Hindlimb muscle (tissue), 1 donor: ENCODE measurements around the gene UCKL1. TPM values are rescaled to one million over a fixed set of nuclear protein-coding genes. Genes with fewer than 3 reads are reported as not detected.

Experiments used
- polyA plus RNA-seq: library from polyadenylated mRNA; unstranded; fragments of 120-200 nt; gene quantifications from one replicate; pipeline ENCODE4 v1.2.1, GENCODE V29; 2013; ENCODE audit not compliant: insufficient read length

The UCKL1 gene
- polyA plus RNA-seq, 1 donor = 54.9 TPM

Other genes with a start within 250 kb of the UCKL1 start
- gene ARFRP1, start 248.4 kb downstream of the UCKL1 start, polyA plus RNA-seq = 31.7 TPM
- gene ZGPAT, start 248.4 kb downstream of the UCKL1 start, polyA plus RNA-seq = 17.1 TPM
- 6.2 TPM for gene LIME1, start 219.8 kb downstream of the UCKL1 start, polyA plus RNA-seq
- gene SLC2A4RG, start 216.6 kb downstream of the UCKL1 start, polyA plus RNA-seq = 189 TPM
- gene ZBTB46, start 125.2 kb downstream of the UCKL1 start, polyA plus RNA-seq = 24.7 TPM
- gene ABHD16B, start 94.9 kb downstream of the UCKL1 start, polyA plus RNA-seq = not detected
- gene TPD52L2, start 91.1 kb downstream of the UCKL1 start, polyA plus RNA-seq = 87.2 TPM
- gene DNAJC5, start 61.3 kb downstream of the UCKL1 start, polyA plus RNA-seq = 33.3 TPM
- 29.8 TPM for gene ZNF512B, start 13.5 kb upstream of the UCKL1 start, polyA plus RNA-seq
- 4.4 TPM for gene SAMD10, start 23.2 kb upstream of the UCKL1 start, polyA plus RNA-seq
- 63.6 TPM for gene PRPF6, start 24.7 kb upstream of the UCKL1 start, polyA plus RNA-seq
- 1.0 TPM for gene C20orf204, start 79.8 kb upstream of the UCKL1 start, polyA plus RNA-seq
- gene SOX18, start 93.2 kb upstream of the UCKL1 start, polyA plus RNA-seq = 19.6 TPM
- 49.9 TPM for gene TCEA2, start 106.8 kb upstream of the UCKL1 start, polyA plus RNA-seq
- 6.9 TPM for gene RGS19, start 123.1 kb upstream of the UCKL1 start, polyA plus RNA-seq
- gene OPRL1, start 123.7 kb upstream of the UCKL1 start, polyA plus RNA-seq = 1.1 TPM
- gene LKAAEAR1, start 128.0 kb upstream of the UCKL1 start, polyA plus RNA-seq = not detected
- gene NPBWR2, start 151.1 kb upstream of the UCKL1 start, polyA plus RNA-seq = not detected
- 0.05 TPM for gene MYT1, start 208.0 kb upstream of the UCKL1 start, polyA plus RNA-seq